GM23338 (cell line): ENCODE results near the gene ADGRG6. TPM values are rescaled to one million over a fixed set of nuclear protein-coding genes. Genes with fewer than 3 reads are reported as not detected.

Experiments used
- CREB1 ChIP-seq: fragments of 250-450 bp; sonication (Bioruptor Pico); IDR thresholded peaks from 2 replicates; pipeline ENCODE4 v1.5.0; 2020; ENCODE audit warnings: low read depth, mild to moderate bottlenecking, moderate library complexity
- EZH2phosphoT487 ChIP-seq: fragments of 200-600 bp; sonication (generic); IDR thresholded peaks from one replicate; pipeline ENCODE4 v1.8.1; 2018; ENCODE audit warnings: antibody characterized with exemption; ENCODE audit not compliant: unreplicated experiment
- JUNB ChIP-seq: IDR thresholded peaks from one replicate; pipeline ENCODE4 v1.6.1; 2016; ENCODE audit warnings: antibody characterized with exemption; ENCODE audit not compliant: unreplicated experiment
- NANOG ChIP-seq: IDR thresholded peaks from 2 replicates; pipeline ENCODE4 v1.6.1; 2016; ENCODE audit warnings: antibody characterized with exemption, borderline replicate concordance
- ZNF114 ChIP-seq: fragments of 250-450 bp; sonication (Bioruptor Pico); IDR thresholded peaks from 2 replicates; pipeline ENCODE4 v1.5.0; 2020; ENCODE audit warnings: mild to moderate bottlenecking, moderate library complexity
- ZNF331 ChIP-seq: fragments of 250-450 bp; sonication (Bioruptor Pico); IDR thresholded peaks from 2 replicates; pipeline ENCODE4 v1.5.0; 2020; ENCODE audit warnings: low read depth, mild to moderate bottlenecking, moderate library complexity
- polyA plus RNA-seq: library from polyadenylated mRNA; unstranded; fragments of >200 nt; fragmentation: Nextera tagmentation; extraction: Ambion mirVana; gene quantifications from 2 replicates; pipeline ENCODE4 v1.2.1, GENCODE V29; 2016
- total RNA-seq: library from RNA; depleted of rRNA; stranded (reverse); fragments of >200 nt; shearing (Covaris generic); gene quantifications from 2 replicates; pipeline ENCODE4 v1.2.3, GENCODE V29; 2014
- TF ChIP-seq, protein P1 (sequence below): IDR thresholded peaks from 2 replicates; pipeline ENCODE4 v1.6.1; 2016; ENCODE audit warnings: antibody characterized with exemption
- TF ChIP-seq, protein P2 (sequence below): fragments of 250-450 bp; sonication (Bioruptor Pico); IDR thresholded peaks from 2 replicates; pipeline ENCODE4 v1.5.0; 2020; ENCODE audit warnings: mild to moderate bottlenecking, moderate library complexity

ADGRG6 gene
- total and polyA plus RNA-seq, 2 experiments from 2014 or later = 1.3 to 7.7 TPM

GRCh38 chr6:142421285-142422117 is 119.7 kb downstream of the ADGRG6 start (continued):
- TF ChIP-seq, protein P1, sequence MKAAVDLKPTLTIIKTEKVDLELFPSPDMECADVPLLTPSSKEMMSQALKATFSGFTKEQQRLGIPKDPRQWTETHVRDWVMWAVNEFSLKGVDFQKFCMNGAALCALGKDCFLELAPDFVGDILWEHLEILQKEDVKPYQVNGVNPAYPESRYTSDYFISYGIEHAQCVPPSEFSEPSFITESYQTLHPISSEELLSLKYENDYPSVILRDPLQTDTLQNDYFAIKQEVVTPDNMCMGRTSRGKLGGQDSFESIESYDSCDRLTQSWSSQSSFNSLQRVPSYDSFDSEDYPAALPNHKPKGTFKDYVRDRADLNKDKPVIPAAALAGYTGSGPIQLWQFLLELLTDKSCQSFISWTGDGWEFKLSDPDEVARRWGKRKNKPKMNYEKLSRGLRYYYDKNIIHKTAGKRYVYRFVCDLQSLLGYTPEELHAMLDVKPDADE = no peak
- no peak for TF ChIP-seq CREB1 (CRISPR knock-in tag)
- no peak for TF ChIP-seq ZNF114 (CRISPR knock-in tag)
- TF ChIP-seq EZH2phosphoT487 = no peak
- TF ChIP-seq, protein P2, sequence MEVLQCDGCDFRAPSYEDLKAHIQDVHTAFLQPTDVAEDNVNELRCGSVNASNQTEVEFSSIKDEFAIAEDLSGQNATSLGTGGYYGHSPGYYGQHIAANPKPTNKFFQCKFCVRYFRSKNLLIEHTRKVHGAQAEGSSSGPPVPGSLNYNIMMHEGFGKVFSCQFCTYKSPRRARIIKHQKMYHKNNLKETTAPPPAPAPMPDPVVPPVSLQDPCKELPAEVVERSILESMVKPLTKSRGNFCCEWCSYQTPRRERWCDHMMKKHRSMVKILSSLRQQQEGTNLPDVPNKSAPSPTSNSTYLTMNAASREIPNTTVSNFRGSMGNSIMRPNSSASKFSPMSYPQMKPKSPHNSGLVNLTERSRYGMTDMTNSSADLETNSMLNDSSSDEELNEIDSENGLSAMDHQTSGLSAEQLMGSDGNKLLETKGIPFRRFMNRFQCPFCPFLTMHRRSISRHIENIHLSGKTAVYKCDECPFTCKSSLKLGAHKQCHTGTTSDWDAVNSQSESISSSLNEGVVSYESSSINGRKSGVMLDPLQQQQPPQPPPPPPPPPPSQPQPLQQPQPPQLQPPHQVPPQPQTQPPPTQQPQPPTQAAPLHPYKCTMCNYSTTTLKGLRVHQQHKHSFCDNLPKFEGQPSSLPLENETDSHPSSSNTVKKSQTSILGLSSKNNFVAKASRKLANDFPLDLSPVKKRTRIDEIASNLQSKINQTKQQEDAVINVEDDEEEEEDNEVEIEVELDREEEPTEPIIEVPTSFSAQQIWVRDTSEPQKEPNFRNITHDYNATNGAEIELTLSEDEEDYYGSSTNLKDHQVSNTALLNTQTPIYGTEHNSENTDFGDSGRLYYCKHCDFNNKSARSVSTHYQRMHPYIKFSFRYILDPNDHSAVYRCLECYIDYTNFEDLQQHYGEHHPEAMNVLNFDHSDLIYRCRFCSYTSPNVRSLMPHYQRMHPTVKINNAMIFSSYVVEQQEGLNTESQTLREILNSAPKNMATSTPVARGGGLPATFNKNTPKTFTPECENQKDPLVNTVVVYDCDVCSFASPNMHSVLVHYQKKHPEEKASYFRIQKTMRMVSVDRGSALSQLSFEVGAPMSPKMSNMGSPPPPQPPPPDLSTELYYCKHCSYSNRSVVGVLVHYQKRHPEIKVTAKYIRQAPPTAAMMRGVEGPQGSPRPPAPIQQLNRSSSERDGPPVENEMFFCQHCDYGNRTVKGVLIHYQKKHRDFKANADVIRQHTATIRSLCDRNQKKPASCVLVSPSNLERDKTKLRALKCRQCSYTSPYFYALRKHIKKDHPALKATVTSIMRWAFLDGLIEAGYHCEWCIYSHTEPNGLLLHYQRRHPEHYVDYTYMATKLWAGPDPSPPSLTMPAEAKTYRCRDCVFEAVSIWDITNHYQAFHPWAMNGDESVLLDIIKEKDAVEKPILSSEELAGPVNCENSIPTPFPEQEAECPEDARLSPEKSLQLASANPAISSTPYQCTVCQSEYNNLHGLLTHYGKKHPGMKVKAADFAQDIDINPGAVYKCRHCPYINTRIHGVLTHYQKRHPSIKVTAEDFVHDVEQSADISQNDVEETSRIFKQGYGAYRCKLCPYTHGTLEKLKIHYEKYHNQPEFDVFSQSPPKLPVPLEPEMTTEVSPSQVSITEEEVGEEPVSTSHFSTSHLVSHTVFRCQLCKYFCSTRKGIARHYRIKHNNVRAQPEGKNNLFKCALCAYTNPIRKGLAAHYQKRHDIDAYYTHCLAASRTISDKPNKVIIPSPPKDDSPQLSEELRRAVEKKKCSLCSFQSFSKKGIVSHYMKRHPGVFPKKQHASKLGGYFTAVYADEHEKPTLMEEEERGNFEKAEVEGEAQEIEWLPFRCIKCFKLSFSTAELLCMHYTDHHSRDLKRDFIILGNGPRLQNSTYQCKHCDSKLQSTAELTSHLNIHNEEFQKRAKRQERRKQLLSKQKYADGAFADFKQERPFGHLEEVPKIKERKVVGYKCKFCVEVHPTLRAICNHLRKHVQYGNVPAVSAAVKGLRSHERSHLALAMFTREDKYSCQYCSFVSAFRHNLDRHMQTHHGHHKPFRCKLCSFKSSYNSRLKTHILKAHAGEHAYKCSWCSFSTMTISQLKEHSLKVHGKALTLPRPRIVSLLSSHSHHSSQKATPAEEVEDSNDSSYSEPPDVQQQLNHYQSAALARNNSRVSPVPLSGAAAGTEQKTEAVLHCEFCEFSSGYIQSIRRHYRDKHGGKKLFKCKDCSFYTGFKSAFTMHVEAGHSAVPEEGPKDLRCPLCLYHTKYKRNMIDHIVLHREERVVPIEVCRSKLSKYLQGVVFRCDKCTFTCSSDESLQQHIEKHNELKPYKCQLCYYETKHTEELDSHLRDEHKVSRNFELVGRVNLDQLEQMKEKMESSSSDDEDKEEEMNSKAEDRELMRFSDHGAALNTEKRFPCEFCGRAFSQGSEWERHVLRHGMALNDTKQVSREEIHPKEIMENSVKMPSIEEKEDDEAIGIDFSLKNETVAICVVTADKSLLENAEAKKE (CRISPR knock-in tag) = no peak
- TF ChIP-seq ZNF331 (CRISPR knock-in tag) = no peak
- no peak for TF ChIP-seq NANOG
- TF ChIP-seq JUNB = no peak
